Brain microvascular endothelial cell (primary cell): ENCODE data around the gene ABCC12.

Experiments used
- DNase-seq: peaks from one replicate; pipeline ENCODE4 v3.0.0-alpha.2; 2020
- H3K27ac ChIP-seq: fragments of 250-450 bp; sonication (Bioruptor Pico); 2 replicates; pipeline ENCODE4 v1.5.1; 2020; ENCODE audit warnings: mild to moderate bottlenecking, moderate library complexity
- H3K27me3 ChIP-seq: fragments of 250-450 bp; sonication (Bioruptor Pico); replicated peaks from 2 replicates; pipeline ENCODE4 v1.5.1; 2020; ENCODE audit warnings: mild to moderate bottlenecking
- H3K36me3 ChIP-seq: fragments of 250-450 bp; sonication (Bioruptor Pico); replicated peaks from 2 replicates; pipeline ENCODE4 v1.5.1; 2020; ENCODE audit warnings: mild to moderate bottlenecking
- H3K4me3 ChIP-seq: 2 replicates; pipeline ENCODE4 v1.5.1; 2011; ENCODE audit warnings: low read depth, mild to moderate bottlenecking, control low read depth, low read length, moderate library complexity
- CTCF ChIP-seq: IDR thresholded peaks from 2 replicates; pipeline ENCODE4 v1.5.1; 2011; ENCODE audit warnings: low read depth, mild to moderate bottlenecking, moderate library complexity, low read length, control low read depth, inconsistent platforms; ENCODE audit errors: missing control alignments
- in situ Hi-C: cut with HindIII; loops from 2 replicates; pipeline ENCODE4 v1.10.0; 2017; ENCODE audit warnings: low sequenced_read_pairs, low pct_ligation_motif_present

ABCC12 gene

DNA sequence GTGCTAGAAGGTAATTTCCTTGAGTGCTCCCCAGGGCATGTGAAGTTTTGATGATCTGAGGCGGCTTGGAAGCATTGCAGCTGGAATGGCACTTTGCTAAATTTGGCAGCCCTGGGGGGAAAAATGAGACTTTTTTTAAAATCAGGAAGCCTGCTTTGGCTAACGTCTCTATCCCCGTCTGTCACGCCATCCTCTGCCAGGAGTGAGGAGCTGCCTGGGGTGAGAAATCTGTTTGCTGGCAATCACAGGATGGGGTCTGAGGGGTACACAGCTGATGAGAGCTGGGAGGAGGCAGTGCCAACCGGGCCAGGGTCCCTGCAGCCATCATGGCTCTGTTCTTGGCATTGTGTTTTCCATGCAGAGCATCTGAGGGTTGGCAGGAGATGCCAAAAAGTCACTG, 2.0 kb downstream of the ABCC12 start:
- H3K27me3 ChIP-seq: no peaks in the 10 kb centered on the region
- H3K36me3 ChIP-seq: no peaks in the 10 kb centered on the region
- no peak overlapping the region for H3K4me3 ChIP-seq
- DNase-seq: no peak
- no peak overlapping the region for H3K27ac ChIP-seq
- TF ChIP-seq CTCF: no peak
- in situ Hi-C loops: no loop called here

DNA sequence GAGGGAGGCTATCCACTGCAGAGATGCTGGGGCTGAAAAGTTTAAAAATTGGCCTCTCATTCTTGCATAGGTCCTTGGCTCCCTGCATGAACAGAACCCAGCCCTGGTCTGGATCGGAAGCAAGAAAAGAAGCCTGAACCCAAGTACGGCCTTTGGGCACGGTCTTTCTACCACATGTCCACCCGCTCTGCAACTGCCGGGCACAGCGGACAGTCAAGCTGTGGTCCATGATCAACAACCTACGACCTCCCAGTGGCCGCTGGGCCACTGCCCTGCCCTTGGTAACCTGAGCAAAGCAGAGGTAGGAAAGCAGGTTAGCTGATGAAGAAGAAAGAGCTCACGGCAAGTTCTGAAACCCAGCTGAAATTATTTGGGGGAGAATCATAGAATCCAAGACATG, 3.6 kb downstream of the ABCC12 start:
- Histone ChIP-seq H3K27ac (no peak overlapping the region), H3K36me3 (no peaks in the 10 kb centered on the region), H3K4me3 (no peak overlapping the region), H3K27me3 (no peaks in the 10 kb centered on the region)
- no peak for DNase-seq
- TF ChIP-seq CTCF: no peak
- in situ Hi-C loops: no loop called here

- H3K27ac ChIP-seq: no peak overlapping the region
- H3K27me3 ChIP-seq: no peaks in the 10 kb centered on the region
- in situ Hi-C loops: no loop called here
- TF ChIP-seq CTCF: no peak
- H3K4me3 ChIP-seq: no peak overlapping the region
- no peak for DNase-seq
- H3K36me3 ChIP-seq: no peaks in the 10 kb centered on the region
These were observed 5.1 kb downstream of the ABCC12 start for GRCh38 chr16:48150707-48151106.

DNA sequence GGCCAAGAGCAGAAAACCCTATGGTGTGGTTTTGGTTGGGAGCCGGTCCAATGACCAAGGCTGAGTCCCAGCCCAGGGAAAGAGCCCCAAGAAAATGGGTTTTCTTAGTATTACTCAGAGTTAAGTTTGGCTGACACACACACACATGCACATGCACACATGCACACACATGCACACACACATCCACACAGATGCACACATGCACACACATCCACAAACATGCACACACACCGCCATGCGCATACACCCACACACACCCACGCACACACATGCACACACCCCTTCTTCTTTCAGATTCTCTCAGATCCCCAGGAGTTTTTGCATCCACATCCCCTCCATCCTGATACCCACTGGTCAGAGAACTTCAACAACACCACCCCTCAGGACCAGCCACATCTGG, 9.1 kb downstream of the ABCC12 start:
- TF ChIP-seq CTCF: no peak

GRCh38 chr16:48146131-48146530, 9.7 kb downstream of the ABCC12 start:
- TF ChIP-seq CTCF: no peak
- Histone ChIP-seq H3K27me3 (no peaks in the 10 kb centered on the region), H3K4me3 (no peak overlapping the region), H3K27ac (no peak overlapping the region), H3K36me3 (no peaks in the 10 kb centered on the region)
- in situ Hi-C loops: no loop called here
- DNase-seq: no peak

More for the DNA sequence above, 9.1 kb downstream of the ABCC12 start:
- DNase-seq: no peak
- Histone ChIP-seq H3K36me3 (no peaks in the 10 kb centered on the region), H3K27me3 (no peaks in the 10 kb centered on the region), H3K4me3 (no peak overlapping the region), H3K27ac (no peak overlapping the region)
- in situ Hi-C loops: no loop called here

DNA sequence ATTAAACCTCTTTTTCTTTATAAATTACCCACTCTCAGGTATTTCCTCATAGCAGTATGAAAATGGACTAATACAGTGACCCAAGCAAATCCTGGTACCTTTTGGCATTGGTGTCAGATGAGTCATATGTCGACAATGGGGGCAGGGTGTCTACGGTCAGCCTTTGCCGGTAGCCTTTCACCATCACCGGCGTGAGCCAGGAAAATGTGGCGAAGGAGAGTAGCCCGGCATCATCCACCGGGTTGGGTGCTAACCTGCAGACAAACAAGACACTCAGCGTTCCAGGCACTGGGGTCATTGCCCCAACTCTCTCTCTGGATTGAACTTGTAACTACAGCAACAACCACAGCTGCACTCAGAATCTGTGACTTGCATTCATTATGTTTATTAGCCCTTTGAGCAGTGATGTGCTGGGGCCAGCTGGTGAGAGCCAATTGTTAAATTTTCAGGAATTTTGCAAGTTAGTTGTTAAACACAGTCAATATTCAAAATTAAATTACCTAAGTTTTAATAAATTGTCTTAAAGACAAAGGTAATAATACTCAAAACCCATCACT, 11.9 kb downstream of the ABCC12 start:
- TF ChIP-seq CTCF: no peak
- DNase-seq: no peak
- Histone ChIP-seq H3K27ac (no peak overlapping the region), H3K4me3 (no peak overlapping the region), H3K36me3 (no peaks in the 10 kb centered on the region), H3K27me3 (no peaks in the 10 kb centered on the region)
- in situ Hi-C loops: no loop called here
